Activated CD4-positive, alpha-beta T cell treated with anti-CD3 and anti-CD28 coated beads, Interleukin-2, amount 10 ng/mL, durations not matched to agents 24 days and 14 days (primary cell): Measurements from ENCODE around the gene GNAI3. TPM values are rescaled to one million over a fixed set of nuclear protein-coding genes. Genes with fewer than 3 reads are reported as not detected.

Source experiments
- DNase-seq: peaks from one replicate; pipeline ENCODE4 v3.0.0; 2022
- H3K27ac Mint-ChIP-seq: one replicate; pipeline ENCODE4 v1.8.0; 2022; ENCODE audit warnings: mild to moderate bottlenecking, mixed read lengths
- H3K27me3 Mint-ChIP-seq: one replicate; pipeline ENCODE4 v1.8.0; 2022; ENCODE audit warnings: mixed read lengths
- H3K36me3 Mint-ChIP-seq: one replicate; pipeline ENCODE4 v1.8.0; 2022; ENCODE audit warnings: low read depth, mild to moderate bottlenecking, mixed read lengths
- H3K4me1 Mint-ChIP-seq: one replicate; pipeline ENCODE4 v1.8.0; 2021; ENCODE audit warnings: mixed read lengths
- H3K4me3 Mint-ChIP-seq: one replicate; pipeline ENCODE4 v1.8.0; 2022; ENCODE audit warnings: mild to moderate bottlenecking, moderate library complexity, mixed read lengths
- H3K9me3 Mint-ChIP-seq: one replicate; pipeline ENCODE4 v1.8.0; 2021; ENCODE audit warnings: mixed read lengths
- intact Hi-C: fragments of 100-400 bp; cut with micrococcal nuclease; formaldehyde crosslinking; loops from one replicate; pipeline ENCODE4 v1.15.1; 2023
- total RNA-seq: library from RNA; stranded (reverse); gene quantifications from 2 replicates; pipeline ENCODE4 v1.2.3, GENCODE V29; 2022

The GNAI3 gene
- total RNA-seq, 1 donor from 2014 or later = 8.8 TPM

DNA sequence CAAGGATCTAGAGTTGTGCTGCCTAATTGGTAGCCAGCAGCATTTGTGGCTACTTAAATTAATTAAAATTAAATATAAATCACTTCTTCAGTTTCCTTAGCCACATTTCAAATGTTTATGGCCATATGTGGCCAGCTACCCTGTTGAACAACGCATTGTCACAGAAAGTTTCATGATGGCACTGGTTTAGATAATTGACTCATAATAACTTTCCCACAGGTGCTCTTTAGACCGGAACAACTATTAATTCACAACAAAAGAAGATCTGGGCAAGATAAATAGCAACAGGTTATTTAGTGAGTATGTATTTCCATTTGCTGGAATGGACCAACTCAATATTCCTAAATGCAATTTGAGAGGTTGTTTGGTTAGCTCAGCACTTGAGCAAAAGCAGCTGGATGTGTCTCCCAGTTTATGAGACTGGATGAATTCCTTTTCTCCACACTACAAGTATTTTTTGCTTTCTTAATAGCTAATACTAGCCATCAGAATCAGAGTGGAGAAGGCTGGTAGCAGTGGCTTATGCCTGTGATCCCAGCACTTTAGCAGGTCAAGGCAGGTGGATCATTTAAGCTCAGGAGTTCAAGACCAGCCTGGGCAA, 35.2 kb upstream of the GNAI3 start:
- Mint-ChIP-seq H3K27me3 (peaks cover 37% of the 10 kb centered on the region), H3K9me3 (no peaks in the 10 kb centered on the region), H3K36me3 (no peaks in the 10 kb centered on the region), H3K4me3 (no peak overlapping the region), H3K4me1 (peaks cover 15% of the 10 kb centered on the region), H3K27ac (no peak overlapping the region)
- DNase-seq = no peak
- intact Hi-C loops = no loop called here

- H3K4me1 Mint-ChIP-seq = peaks cover 8% of the 10 kb centered on the region
- no peak overlapping the region for H3K27ac Mint-ChIP-seq
- DNase-seq = no peak
- peaks cover 26% of the 10 kb centered on the region for H3K27me3 Mint-ChIP-seq
- intact Hi-C loops = no loop called here
- H3K36me3 Mint-ChIP-seq = no peaks in the 10 kb centered on the region
- H3K9me3 Mint-ChIP-seq = no peaks in the 10 kb centered on the region
- no peak overlapping the region for H3K4me3 Mint-ChIP-seq
Measured at GRCh38 chr1:109514846-109515245, 33.6 kb upstream of the GNAI3 start.

GRCh38 chr1:109516872-109517271, 31.5 kb upstream of the GNAI3 start:
- no peak overlapping the region for H3K27ac Mint-ChIP-seq
- intact Hi-C loops = no loop called here
- peaks cover 19% of the 10 kb centered on the region for H3K27me3 Mint-ChIP-seq

GRCh38 chr1:109517337-109517736, 31.1 kb upstream of the GNAI3 start:
- Mint-ChIP-seq H3K9me3 (no peaks in the 10 kb centered on the region), H3K27ac (no peak overlapping the region), H3K36me3 (no peaks in the 10 kb centered on the region), H3K4me1 (peaks cover 2% of the 10 kb centered on the region), H3K4me3 (no peak overlapping the region), H3K27me3 (peaks cover 21% of the 10 kb centered on the region)
- DNase-seq = no peak
- intact Hi-C loops = no loop called here

More at GRCh38 chr1:109516872-109517271, 31.5 kb upstream of the GNAI3 start:
- H3K36me3 Mint-ChIP-seq = no peaks in the 10 kb centered on the region
- peaks cover 2% of the 10 kb centered on the region for H3K4me1 Mint-ChIP-seq
- DNase-seq = no peak
- H3K9me3 Mint-ChIP-seq = no peaks in the 10 kb centered on the region
- H3K4me3 Mint-ChIP-seq = no peak overlapping the region

GRCh38 chr1:109521002-109521951, 27.1 kb upstream of the GNAI3 start:
- no peaks in the 10 kb centered on the region for H3K9me3 Mint-ChIP-seq
- intact Hi-C loops = no loop called here
- no peak for DNase-seq
- no peak overlapping the region for H3K4me3 Mint-ChIP-seq
- peaks cover 22% of the 10 kb centered on the region for H3K27me3 Mint-ChIP-seq
- no peaks in the 10 kb centered on the region for H3K36me3 Mint-ChIP-seq
- no peaks in the 10 kb centered on the region for H3K4me1 Mint-ChIP-seq
- H3K27ac Mint-ChIP-seq = no peak overlapping the region

GRCh38 chr1:109522026-109522425, 26.4 kb upstream of the GNAI3 start:
- no peak overlapping the region for H3K4me3 Mint-ChIP-seq
- no peak for DNase-seq
- no peaks in the 10 kb centered on the region for H3K4me1 Mint-ChIP-seq
- no peaks in the 10 kb centered on the region for H3K36me3 Mint-ChIP-seq
- peaks cover 22% of the 10 kb centered on the region for H3K27me3 Mint-ChIP-seq
- no peaks in the 10 kb centered on the region for H3K9me3 Mint-ChIP-seq
- intact Hi-C loops = no loop called here
- H3K27ac Mint-ChIP-seq = no peak overlapping the region

- no peak overlapping the region for H3K27ac Mint-ChIP-seq
- no peaks in the 10 kb centered on the region for H3K36me3 Mint-ChIP-seq
- no peaks in the 10 kb centered on the region for H3K9me3 Mint-ChIP-seq
- H3K27me3 Mint-ChIP-seq = peaks cover 22% of the 10 kb centered on the region
- no peak overlapping the region for H3K4me3 Mint-ChIP-seq
- DNase-seq = no peak
- no peaks in the 10 kb centered on the region for H3K4me1 Mint-ChIP-seq
- intact Hi-C loops = no loop called here
Measured at GRCh38 chr1:109523706-109524105, 24.7 kb upstream of the GNAI3 start.

- Mint-ChIP-seq H3K36me3 (no peaks in the 10 kb centered on the region), H3K27ac (no peak overlapping the region)
Measured at GRCh38 chr1:109527098-109527811, 21.2 kb upstream of the GNAI3 start.

DNA sequence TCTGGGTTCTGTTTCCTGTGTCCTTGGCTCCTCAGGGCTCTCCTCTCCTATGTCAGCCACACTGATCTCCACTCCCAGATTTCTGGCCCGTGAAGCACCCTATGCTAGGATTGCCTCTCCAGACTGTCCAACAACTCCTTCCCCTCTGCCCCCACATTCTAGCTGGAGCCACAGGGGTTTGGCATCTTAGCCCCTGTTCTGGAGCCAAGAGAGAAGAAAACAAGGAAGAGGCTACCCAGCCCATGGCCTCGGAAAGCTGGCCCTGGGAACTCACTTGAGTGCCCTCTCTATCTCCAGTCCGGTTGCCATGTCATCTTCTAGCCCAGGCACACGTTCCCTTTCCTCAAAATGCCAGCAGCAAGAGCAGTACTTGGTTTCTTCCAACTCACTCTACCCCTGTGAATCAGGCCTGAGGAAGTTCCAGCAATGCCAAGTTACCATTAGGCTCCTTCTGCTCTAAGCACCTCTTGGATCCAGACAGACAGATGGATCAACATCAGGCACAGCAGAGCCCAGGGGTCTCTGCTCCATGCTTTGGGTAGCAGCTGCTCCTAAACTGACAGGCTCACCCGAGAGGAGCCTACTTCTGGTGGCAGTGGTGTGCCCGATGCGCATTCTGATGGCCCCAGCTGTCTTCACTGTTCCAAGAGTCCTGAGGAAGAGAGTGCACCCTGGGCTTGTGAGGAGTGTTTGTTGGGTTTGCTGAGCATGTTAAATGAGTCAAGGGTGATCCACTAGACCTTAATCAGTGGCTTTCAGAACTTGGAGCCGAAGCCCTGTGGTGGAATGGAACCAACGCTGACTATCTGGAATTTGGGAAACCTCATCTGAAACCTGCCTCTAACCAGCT, 20.3 kb upstream of the GNAI3 start:
- no peak for DNase-seq
- intact Hi-C loops = no loop called here
- H3K4me3 Mint-ChIP-seq = no peak overlapping the region
- peaks cover 23% of the 10 kb centered on the region for H3K4me1 Mint-ChIP-seq
- no peaks in the 10 kb centered on the region for H3K36me3 Mint-ChIP-seq
- H3K9me3 Mint-ChIP-seq = no peaks in the 10 kb centered on the region
- no peak overlapping the region for H3K27ac Mint-ChIP-seq
- peaks cover 5% of the 10 kb centered on the region for H3K27me3 Mint-ChIP-seq

More at GRCh38 chr1:109527098-109527811, 21.2 kb upstream of the GNAI3 start:
- Mint-ChIP-seq H3K4me1 (peaks cover 16% of the 10 kb centered on the region), H3K9me3 (no peaks in the 10 kb centered on the region), H3K4me3 (no peak overlapping the region), H3K27me3 (peaks cover 10% of the 10 kb centered on the region)
- DNase-seq = no peak
- intact Hi-C loops = no loop called here

GRCh38 chr1:109528712-109529111, 19.7 kb upstream of the GNAI3 start:
- intact Hi-C loops = no loop called here
- Mint-ChIP-seq H3K4me1 (peaks cover 23% of the 10 kb centered on the region), H3K9me3 (no peaks in the 10 kb centered on the region), H3K27me3 (peaks cover 5% of the 10 kb centered on the region), H3K27ac (no peak overlapping the region), H3K4me3 (no peak overlapping the region), H3K36me3 (no peaks in the 10 kb centered on the region)
- DNase-seq = no peak

GRCh38 chr1:109529881-109530456, 18.4 kb upstream of the GNAI3 start:
- no peak for DNase-seq
- Mint-ChIP-seq H3K9me3 (no peaks in the 10 kb centered on the region), H3K4me1 (peaks cover 23% of the 10 kb centered on the region), H3K36me3 (no peaks in the 10 kb centered on the region), H3K27me3 (peaks cover 5% of the 10 kb centered on the region), H3K4me3 (no peak overlapping the region), H3K27ac (no peak overlapping the region)
- intact Hi-C loops = loop anchor here (5.0 kb wide), 1 partner anchor 123 kb away; no protein-coding TSS in a partner anchor

- Mint-ChIP-seq H3K36me3 (no peaks in the 10 kb centered on the region), H3K9me3 (no peaks in the 10 kb centered on the region), H3K4me1 (peaks cover 23% of the 10 kb centered on the region), H3K27me3 (peaks cover 5% of the 10 kb centered on the region), H3K27ac (peak overlapping the region; percentile 40), H3K4me3 (peak overlapping the region; percentile 36)
- intact Hi-C loops = loop anchor here (5.0 kb wide), 1 partner anchor 123 kb away; no protein-coding TSS in a partner anchor
- DNase-seq = no peak
Measured at GRCh38 chr1:109530457-109531087, 17.8 kb upstream of the GNAI3 start.
